ENCODE data around the gene AACS. TPM values are rescaled to one million over a fixed set of nuclear protein-coding genes. Genes with fewer than 3 reads are reported as not detected.

The AACS gene
- total RNA-seq, 1 experiment from 2014 or later: 46.8 TPM

- Histone ChIP-seq H3F3A (ENCODE audit: insufficient read depth, low read depth) (no peaks in the 10 kb centered on the region), H3K4me1 (replicated peaks; ENCODE audit: insufficient read depth) (no peaks in the 10 kb centered on the region), H4K20me1 (ENCODE audit: insufficient read depth) (no peaks in the 10 kb centered on the region), H3K4me3 (no peak overlapping the region), H2AFZ (no peak overlapping the region), H3K27ac (no peak overlapping the region), H3K79me2 (ENCODE audit: low read depth) (no peaks in the 10 kb centered on the region), H3K36me3 (ENCODE audit: low read depth) (no peaks in the 10 kb centered on the region), H3K27me3 (ENCODE audit: insufficient read depth, low read depth) (no peaks in the 10 kb centered on the region), H3K9me2 (ENCODE audit: insufficient read depth) (no peaks in the 10 kb centered on the region), H3K9me3 (ENCODE audit: insufficient read depth, low read depth) (no peaks in the 10 kb centered on the region), H3K4me2 (no peak overlapping the region)
- CTCF ChIA-PET: no interaction called here
- intact Hi-C loops (cut with micrococcal nuclease; ENCODE audit: unreplicated experiment): no loop called here
- no peak for TF ChIP-seq EZH2 (IDR thresholded peaks at IDR 0.05; ENCODE audit: low read depth)
- TF ChIP-seq CTCF (conservative IDR thresholded peaks at IDR 0.05): no peak
- no peak for DNase-seq
- POLR2A ChIA-PET (ENCODE audit: unreplicated experiment): interaction anchor here (0.6 kb wide), 1 partner anchor 18 kb away, joined by 3 read pairs; no protein-coding TSS in a partner anchor
- no TSS peak for BruUV-seq (replicated peaks)
These were observed 28.6 kb downstream of the AACS start for GRCh38 chr12:125093681-125094330.

- DNase-seq: no peak
- no TSS peak for BruUV-seq (replicated peaks)
- Histone ChIP-seq H3K27ac (no peak overlapping the region), H3K9me2 (ENCODE audit: insufficient read depth) (no peaks in the 10 kb centered on the region), H3K4me3 (no peak overlapping the region), H3F3A (ENCODE audit: insufficient read depth, low read depth) (no peaks in the 10 kb centered on the region), H3K9me3 (ENCODE audit: insufficient read depth, low read depth) (no peaks in the 10 kb centered on the region), H2AFZ (no peak overlapping the region), H3K4me1 (replicated peaks; ENCODE audit: insufficient read depth) (no peaks in the 10 kb centered on the region), H3K79me2 (ENCODE audit: low read depth) (no peaks in the 10 kb centered on the region), H3K4me2 (no peak overlapping the region), H3K27me3 (ENCODE audit: insufficient read depth, low read depth) (no peaks in the 10 kb centered on the region), H4K20me1 (ENCODE audit: insufficient read depth) (no peaks in the 10 kb centered on the region), H3K36me3 (ENCODE audit: low read depth) (no peaks in the 10 kb centered on the region)
- CTCF ChIA-PET: no interaction called here
- no peak for TF ChIP-seq EZH2 (IDR thresholded peaks at IDR 0.05; ENCODE audit: low read depth)
- TF ChIP-seq CTCF (conservative IDR thresholded peaks at IDR 0.05): no peak
- POLR2A ChIA-PET (ENCODE audit: unreplicated experiment): no interaction called here
- intact Hi-C loops (cut with micrococcal nuclease; ENCODE audit: unreplicated experiment): no loop called here
These were observed 31.7 kb downstream of the AACS start for GRCh38 chr12:125096894-125097293.

- Histone ChIP-seq H3K36me3 (ENCODE audit: low read depth) (no peaks in the 10 kb centered on the region), H3F3A (ENCODE audit: insufficient read depth, low read depth) (no peaks in the 10 kb centered on the region), H3K4me2 (no peak overlapping the region), H3K4me3 (no peak overlapping the region), H2AFZ (no peak overlapping the region), H4K20me1 (ENCODE audit: insufficient read depth) (no peaks in the 10 kb centered on the region), H3K27me3 (ENCODE audit: insufficient read depth, low read depth) (no peaks in the 10 kb centered on the region), H3K4me1 (replicated peaks; ENCODE audit: insufficient read depth) (no peaks in the 10 kb centered on the region), H3K9me3 (ENCODE audit: insufficient read depth, low read depth) (no peaks in the 10 kb centered on the region), H3K9me2 (ENCODE audit: insufficient read depth) (no peaks in the 10 kb centered on the region), H3K27ac (no peak overlapping the region), H3K79me2 (ENCODE audit: low read depth) (no peaks in the 10 kb centered on the region)
- intact Hi-C loops (cut with micrococcal nuclease; ENCODE audit: unreplicated experiment): no loop called here
- no TSS peak for BruUV-seq (replicated peaks)
- ChIA-PET CTCF (no interaction called here), POLR2A (ENCODE audit: unreplicated experiment) (no interaction called here)
- TF ChIP-seq EZH2 (IDR thresholded peaks at IDR 0.05; ENCODE audit: low read depth) (no peak), CTCF (conservative IDR thresholded peaks at IDR 0.05) (no peak)
- no peak for DNase-seq
These were observed 32.2 kb downstream of the AACS start for GRCh38 chr12:125097427-125097826.
